SK-N-SH (cell line): Measurements from ENCODE around the gene SP3. TPM values are rescaled to one million over a fixed set of nuclear protein-coding genes. Genes with fewer than 3 reads are reported as not detected.

Experiments
- CTCF ChIA-PET: fragments of 300-600, 350-600 bp; formaldehyde crosslinking; extraction: SDS; loops from one replicate; lab custom pipeline; 2021; lab: Yijun Ruan, JAX
- POLR2A ChIA-PET: fragments of 350-600 bp; sonication (Branson Sonifier 250); formaldehyde crosslinking; extraction: SDS; loops from one replicate; lab custom pipeline; 2020; ENCODE audit warnings: antibody characterized with exemption, inconsistent platforms; lab: Yijun Ruan, JAX
- DNase-seq: peaks from one replicate; pipeline ENCODE4 v3.0.0; 2012
- H2AFZ ChIP-seq: fragments of 200-600 bp; sonication (generic); 2 replicates; pipeline ENCODE4 v1.8.1; 2016; ENCODE audit warnings: antibody characterized with exemption, mild to moderate bottlenecking, low read depth
- H3F3A ChIP-seq: fragments of 200-600 bp; sonication (generic); replicated peaks from 2 replicates; pipeline ENCODE3; 2016; ENCODE audit warnings: antibody characterized with exemption, mild to moderate bottlenecking; ENCODE audit not compliant: insufficient read depth
- H3K27ac ChIP-seq, 2 experiments: fragments of 200-500 bp in 1 of 2; fragments of 200-600 bp in 1 of 2; sonication (Bioruptor generic) in 1 of 2; sonication (generic), shearing (Covaris generic) in 1 of 2; 2 replicates each; pipeline versions ENCODE4 v1.5.1 to v1.6.1; 2014 to 2016; ENCODE audit warnings: low read depth in 2 of 2, inconsistent platforms in 1 of 2, low read length in 1 of 2, mild to moderate bottlenecking in 1 of 2, mixed read lengths in 1 of 2
- H3K27me3 ChIP-seq: fragments of 200-600 bp; sonication (generic), shearing (Covaris generic); 2 replicates; pipeline ENCODE4 v1.6.1; 2016; ENCODE audit warnings: mixed run types; ENCODE audit not compliant: insufficient read depth
- H3K36me3 ChIP-seq, 2 experiments: fragments of 200-500 bp in 1 of 2; fragments of 200-600 bp in 1 of 2; sonication (Bioruptor generic) in 1 of 2; sonication (generic) in 1 of 2; replicated peaks in 1 of 2; 2 replicates each; pipeline versions ENCODE3 to v1.5.1; 2014 to 2016; ENCODE audit warnings: low read length in 1 of 2, mild to moderate bottlenecking in 1 of 2; ENCODE audit not compliant: insufficient read depth in 2 of 2, control insufficient read depth in 1 of 2
- H3K4me1 ChIP-seq, 2 experiments: fragments of 200-500 bp in 1 of 2; fragments of 200-600 bp in 1 of 2; sonication (Bioruptor generic) in 1 of 2; sonication (generic), shearing (Covaris generic) in 1 of 2; 2 replicates each; pipeline versions ENCODE4 v1.5.1 to v1.6.1; 2014 to 2016; ENCODE audit warnings: low read depth in 1 of 2, low read length in 1 of 2, mixed run types in 1 of 2; ENCODE audit not compliant: insufficient read depth in 2 of 2, control insufficient read depth in 1 of 2
- H3K4me2 ChIP-seq: fragments of 200-600 bp; sonication (generic), shearing (Covaris generic); 2 replicates; pipeline ENCODE4 v1.6.1; 2017; ENCODE audit warnings: mixed run types
- H3K4me3 ChIP-seq, 2 experiments: fragments of 200-500 bp in 1 of 2; fragments of 200-600 bp in 1 of 2; sonication (Bioruptor generic) in 1 of 2; sonication (generic), shearing (Covaris generic) in 1 of 2; 2 replicates each; pipeline versions ENCODE4 v1.5.1 to v1.8.1; 2014 to 2016; ENCODE audit warnings: low read depth in 2 of 2, inconsistent platforms in 1 of 2, low read length in 1 of 2, mild to moderate bottlenecking in 1 of 2, mixed read lengths in 1 of 2, moderate library complexity in 1 of 2
- H3K79me2 ChIP-seq: fragments of 200-600 bp; sonication (generic); 2 replicates; pipeline ENCODE4 v1.8.1; 2017; ENCODE audit warnings: mild to moderate bottlenecking; ENCODE audit not compliant: insufficient read depth
- H3K9ac ChIP-seq: fragments of 200-600 bp; sonication (generic); 2 replicates; pipeline ENCODE4 v1.6.1; 2017; ENCODE audit warnings: mixed run types
- H3K9me2 ChIP-seq: fragments of 200-600 bp; sonication (generic); 2 replicates; pipeline ENCODE4 v1.6.1; 2017; ENCODE audit warnings: mixed run types
- H3K9me3 ChIP-seq: fragments of 200-600 bp; sonication (generic); 2 replicates; pipeline ENCODE4 v1.6.1; 2017; ENCODE audit warnings: mixed run types, mild to moderate bottlenecking, moderate library complexity
- H4K20me1 ChIP-seq: fragments of 200-600 bp; sonication (generic); 2 replicates; pipeline ENCODE4 v1.6.1; 2017; ENCODE audit warnings: mild to moderate bottlenecking, mixed run types; ENCODE audit not compliant: insufficient read depth
- EZH2phosphoT487 ChIP-seq: fragments of 200-600 bp; sonication (generic); IDR thresholded peaks from 2 replicates; pipeline ENCODE4 v1.6.1; 2017; ENCODE audit warnings: low read depth, mixed run types, mild to moderate bottlenecking, antibody characterized with exemption, moderate library complexity, borderline replicate concordance
- FOSL2 ChIP-seq: IDR thresholded peaks from 2 replicates; pipeline ENCODE4 v1.4.0; 2012; ENCODE audit warnings: low read depth, mild to moderate bottlenecking, moderate library complexity, borderline replicate concordance
- FOXM1 ChIP-seq: IDR thresholded peaks from 2 replicates; pipeline ENCODE4 v1.4.0; 2012; ENCODE audit warnings: low read depth, mild to moderate bottlenecking
- GABPA ChIP-seq: IDR thresholded peaks from 2 replicates; pipeline ENCODE4 v1.4.0; 2012; ENCODE audit warnings: low read depth, mild to moderate bottlenecking
- MXI1 ChIP-seq: IDR thresholded peaks from 2 replicates; pipeline ENCODE4 v1.6.1; 2012; ENCODE audit warnings: mild to moderate bottlenecking, low read depth, low read length, improper control_type of control experiment
- RAD21 ChIP-seq: IDR thresholded peaks from 2 replicates; pipeline ENCODE4 v1.6.1; 2012; ENCODE audit warnings: mild to moderate bottlenecking, low read length
- RFX5 ChIP-seq: IDR thresholded peaks from 2 replicates; pipeline ENCODE4 v1.6.1; 2012; ENCODE audit warnings: mild to moderate bottlenecking, improper control_type of control experiment, low read length
- RXRA ChIP-seq: IDR thresholded peaks from 2 replicates; pipeline ENCODE4 v1.4.0; 2012; ENCODE audit warnings: low read depth, mild to moderate bottlenecking, borderline replicate concordance
- SMC3 ChIP-seq: IDR thresholded peaks from 2 replicates; pipeline ENCODE4 v1.6.1; 2012; ENCODE audit warnings: low read depth, low read length, improper control_type of control experiment
- TCF12 ChIP-seq: IDR thresholded peaks from 2 replicates; pipeline ENCODE4 v1.4.0; 2012
- TEAD4 ChIP-seq: IDR thresholded peaks from 2 replicates; pipeline ENCODE4 v1.4.0; 2012; ENCODE audit warnings: mild to moderate bottlenecking, borderline replicate concordance; ENCODE audit not compliant: insufficient read depth
- YY1 ChIP-seq: IDR thresholded peaks from 2 replicates; pipeline ENCODE4 v1.4.0; 2012; ENCODE audit warnings: low read depth, mild to moderate bottlenecking
- ZBTB33 ChIP-seq: IDR thresholded peaks from 2 replicates; pipeline ENCODE4 v1.4.0; 2012; ENCODE audit warnings: low read depth, borderline replicate concordance
- WGBS: methylation state at CpG from one replicate; pipeline ENCODE4 v1.1.6; 2017; ENCODE audit warnings: low lambda C conversion rate; 5-methylcytosine and 5-hydroxymethylcytosine counted together
- polyA plus RNA-seq, 3 experiments: library from polyadenylated mRNA; depleted of rRNA; stranded (reverse); fragments of >200 nt; gene quantifications; 2 replicates each; pipeline ENCODE4 v1.2.3, GENCODE V29; 2012
- TF ChIP-seq, protein P1 (sequence below): IDR thresholded peaks from 2 replicates; pipeline ENCODE4 v1.6.1; 2012; ENCODE audit warnings: mild to moderate bottlenecking, low read depth, low read length, moderate library complexity
- TF ChIP-seq, protein P2 (sequence below): IDR thresholded peaks from 2 replicates; pipeline ENCODE4; 2012

SP3 gene
- polyA plus RNA-seq, 1 of the 3 experiments (the other 2 are of a cell fraction), result 23.1 TPM

DNA sequence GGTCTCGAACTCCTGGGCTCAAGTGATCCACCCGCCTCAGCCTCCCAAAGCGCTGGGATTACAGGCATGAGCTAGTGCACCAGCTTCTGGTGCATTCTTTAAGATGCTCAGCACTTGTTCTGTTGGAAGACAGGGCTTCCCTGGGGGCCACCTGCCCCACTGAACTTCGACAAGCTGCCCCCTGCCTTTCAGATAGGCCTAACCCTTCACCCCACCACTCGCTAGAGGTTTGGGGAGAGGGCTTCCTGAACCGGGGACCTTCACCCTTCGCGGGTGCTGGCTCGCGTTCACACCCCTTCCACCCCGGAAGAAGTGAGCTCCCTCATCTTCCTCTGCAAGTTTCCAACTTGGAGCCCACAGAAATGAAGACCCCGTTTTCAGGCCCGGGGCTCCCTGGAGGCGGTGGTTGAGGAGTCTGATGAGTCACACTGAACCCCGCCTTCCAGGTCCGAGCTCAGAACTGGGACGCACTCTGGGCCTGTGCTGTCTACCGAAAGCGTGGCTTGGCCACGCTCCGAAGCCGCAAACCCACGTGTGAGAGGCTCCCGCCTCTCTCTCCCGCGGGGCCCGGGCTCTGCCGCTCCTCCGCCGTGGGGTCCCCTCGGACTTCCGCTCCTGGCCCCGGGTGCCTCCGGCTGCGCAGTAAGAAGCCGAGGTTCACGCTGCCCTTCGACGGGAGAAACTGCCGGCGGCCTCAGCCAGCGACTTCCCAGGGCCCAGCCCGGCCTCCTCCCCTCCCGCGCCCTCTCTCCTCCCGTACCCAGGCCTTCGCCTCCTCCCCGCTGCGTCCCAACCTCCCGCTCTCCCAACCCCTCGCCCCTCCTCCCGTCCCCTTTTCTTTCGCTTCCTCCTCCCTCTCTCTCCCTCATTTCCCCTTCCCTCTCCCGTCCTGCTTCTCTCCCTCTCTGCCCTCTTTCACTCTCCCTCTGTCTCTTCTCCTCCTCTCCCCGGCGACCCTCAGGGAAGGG, 47.5 kb upstream of the SP3 start:
- peaks cover 0 to 9% of the 10 kb centered on the region in 2 experiments; a peak in 2 of 4 replicates for H3K4me1 ChIP-seq
- DNase-seq, result no peak
- TF ChIP-seq GABPA (no peak), MXI1 (no peak), YY1 (no peak), RFX5 (no peak), EZH2phosphoT487 (no peak), SMC3 (no peak)
- H3K27ac ChIP-seq, result no peak overlapping the region
- H3K9me2 ChIP-seq, result no peaks in the 10 kb centered on the region
- no peaks in the 10 kb centered on the region for H3K79me2 ChIP-seq
- no peak overlapping the region for H3K4me3 ChIP-seq
- H3K4me2 ChIP-seq, result no peak overlapping the region
- H3K9ac ChIP-seq, result no peak overlapping the region
- no peaks in the 10 kb centered on the region for H3K9me3 ChIP-seq
- no peaks in the 10 kb centered on the region for H3K27me3 ChIP-seq
- H3K36me3 ChIP-seq, result no peaks in the 10 kb centered on the region
- CTCF ChIA-PET, result interaction anchor here (0.6 kb wide), 1 partner anchor 29 kb away, joined by 4 read pairs; no protein-coding TSS in a partner anchor
- POLR2A ChIA-PET, result no interaction called here
- WGBS, result 88% methylated on average over 31 of the region's 56 CpGs
- H4K20me1 ChIP-seq, result no peaks in the 10 kb centered on the region
- H2AFZ ChIP-seq, result no peak overlapping the region
- peaks cover 5% of the 10 kb centered on the region for H3F3A ChIP-seq

- H3K9me3 ChIP-seq, result no peaks in the 10 kb centered on the region
- POLR2A ChIA-PET, result no interaction called here
- TF ChIP-seq, protein P1, sequence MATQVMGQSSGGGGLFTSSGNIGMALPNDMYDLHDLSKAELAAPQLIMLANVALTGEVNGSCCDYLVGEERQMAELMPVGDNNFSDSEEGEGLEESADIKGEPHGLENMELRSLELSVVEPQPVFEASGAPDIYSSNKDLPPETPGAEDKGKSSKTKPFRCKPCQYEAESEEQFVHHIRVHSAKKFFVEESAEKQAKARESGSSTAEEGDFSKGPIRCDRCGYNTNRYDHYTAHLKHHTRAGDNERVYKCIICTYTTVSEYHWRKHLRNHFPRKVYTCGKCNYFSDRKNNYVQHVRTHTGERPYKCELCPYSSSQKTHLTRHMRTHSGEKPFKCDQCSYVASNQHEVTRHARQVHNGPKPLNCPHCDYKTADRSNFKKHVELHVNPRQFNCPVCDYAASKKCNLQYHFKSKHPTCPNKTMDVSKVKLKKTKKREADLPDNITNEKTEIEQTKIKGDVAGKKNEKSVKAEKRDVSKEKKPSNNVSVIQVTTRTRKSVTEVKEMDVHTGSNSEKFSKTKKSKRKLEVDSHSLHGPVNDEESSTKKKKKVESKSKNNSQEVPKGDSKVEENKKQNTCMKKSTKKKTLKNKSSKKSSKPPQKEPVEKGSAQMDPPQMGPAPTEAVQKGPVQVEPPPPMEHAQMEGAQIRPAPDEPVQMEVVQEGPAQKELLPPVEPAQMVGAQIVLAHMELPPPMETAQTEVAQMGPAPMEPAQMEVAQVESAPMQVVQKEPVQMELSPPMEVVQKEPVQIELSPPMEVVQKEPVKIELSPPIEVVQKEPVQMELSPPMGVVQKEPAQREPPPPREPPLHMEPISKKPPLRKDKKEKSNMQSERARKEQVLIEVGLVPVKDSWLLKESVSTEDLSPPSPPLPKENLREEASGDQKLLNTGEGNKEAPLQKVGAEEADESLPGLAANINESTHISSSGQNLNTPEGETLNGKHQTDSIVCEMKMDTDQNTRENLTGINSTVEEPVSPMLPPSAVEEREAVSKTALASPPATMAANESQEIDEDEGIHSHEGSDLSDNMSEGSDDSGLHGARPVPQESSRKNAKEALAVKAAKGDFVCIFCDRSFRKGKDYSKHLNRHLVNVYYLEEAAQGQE, result no peak
- TF ChIP-seq RXRA (no peak), ZBTB33 (no peak), FOSL2 (no peak), TEAD4 (no peak), FOXM1 (no peak), RAD21 (no peak), TCF12 (no peak)
- TF ChIP-seq, protein P2, sequence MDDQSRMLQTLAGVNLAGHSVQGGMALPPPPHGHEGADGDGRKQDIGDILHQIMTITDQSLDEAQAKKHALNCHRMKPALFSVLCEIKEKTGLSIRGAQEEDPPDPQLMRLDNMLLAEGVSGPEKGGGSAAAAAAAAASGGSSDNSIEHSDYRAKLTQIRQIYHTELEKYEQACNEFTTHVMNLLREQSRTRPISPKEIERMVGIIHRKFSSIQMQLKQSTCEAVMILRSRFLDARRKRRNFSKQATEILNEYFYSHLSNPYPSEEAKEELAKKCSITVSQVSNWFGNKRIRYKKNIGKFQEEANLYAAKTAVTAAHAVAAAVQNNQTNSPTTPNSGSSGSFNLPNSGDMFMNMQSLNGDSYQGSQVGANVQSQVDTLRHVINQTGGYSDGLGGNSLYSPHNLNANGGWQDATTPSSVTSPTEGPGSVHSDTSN, result no peak
- TF ChIP-seq, all 33 proteins: peak for 0
- CTCF ChIA-PET, result no interaction called here
- Histone ChIP-seq H3K4me2 (no peak overlapping the region), H3K4me1 (peaks cover 0 to 9% of the 10 kb centered on the region in 2 experiments; a peak in 2 of 4 replicates), H3K4me3 (no peak overlapping the region), H4K20me1 (no peaks in the 10 kb centered on the region), H3K27ac (no peak overlapping the region), H3K9ac (no peak overlapping the region), H3F3A (peaks cover 5% of the 10 kb centered on the region), H2AFZ (no peak overlapping the region), H3K9me2 (no peaks in the 10 kb centered on the region), H3K27me3 (no peaks in the 10 kb centered on the region), H3K36me3 (no peaks in the 10 kb centered on the region), H3K79me2 (no peaks in the 10 kb centered on the region)
- 95% methylated on average over 2 of the region's 2 CpGs for WGBS
- no peak for DNase-seq
Observed at GRCh38 chr2:174011796-174012195, 46.6 kb upstream of the SP3 start.
